A549 (cell line): ENCODE results near the gene ADAMTS13. TPM values are rescaled to one million over a fixed set of nuclear protein-coding genes. Genes with fewer than 3 reads are reported as not detected.
"Not testable (repeated sequence)": the region's sequence is repeated elsewhere in the genome, so short reads cannot be mapped to it uniquely, and the experiment has no call there.

ENCODE experiments used
- ATAC-seq, 2 experiments: fragments of 200-7000 bp in 1 of 2; fragments of >200 bp in 1 of 2; cut with Nextera tagmentation in 1 of 2; cut with Tn5 transposase in 1 of 2; 3 replicates each; pipeline versions ENCODE4 v1.8.0 to v1.9.1; 2018 to 2020; ENCODE audit warnings: mild to moderate bottlenecking in 1 of 2, moderate library complexity in 1 of 2
- CTCF ChIA-PET: fragments of 300-600 bp; sonication (Branson Sonifier 250); formaldehyde crosslinking; extraction: SDS; loops from one replicate; lab custom pipeline; 2021; ENCODE audit warnings: antibody characterized with exemption, inconsistent platforms; lab: Yijun Ruan, JAX
- POLR2A ChIA-PET: fragments of 350-600 bp; formaldehyde crosslinking; extraction: SDS; loops from one replicate; lab custom pipeline; 2021; ENCODE audit warnings: antibody characterized with exemption, inconsistent platforms; lab: Yijun Ruan, JAX
- DNase-seq, 2 experiments: peaks; one replicate each; pipeline versions ENCODE4 v3.0.0 to v3.0.0-alpha.2; 2011 to 2016; ENCODE audit warnings: low read depth in 1 of 2, low spot score in 1 of 2
- FAIRE-seq: peaks from 2 replicates; lab custom pipeline; 2011; peaks lifted over from hg19 to GRCh38; lab: Jason Lieb, UNC
- H3K27ac ChIP-seq, 2 experiments: fragments of >200 bp; sonication (Bioruptor Twin); formaldehyde crosslinking; 3 replicates each; pipeline ENCODE4 v1.5.1; 2016 to 2017
- H3K4me1 ChIP-seq: fragments of >200 bp; sonication (Bioruptor Twin); formaldehyde crosslinking; 3 replicates; pipeline ENCODE4 v1.6.1; 2016
- H3K4me2 ChIP-seq: fragments of >200 bp; sonication (Bioruptor Twin); formaldehyde crosslinking; 3 replicates; pipeline ENCODE4 v1.6.1; 2016
- H3K4me3 ChIP-seq: fragments of >200 bp; sonication (Bioruptor Twin); formaldehyde crosslinking; 3 replicates; pipeline ENCODE4 v1.5.1; 2016
- H3K9me3 ChIP-seq: fragments of >200 bp; sonication (Bioruptor Twin); formaldehyde crosslinking; 3 replicates; pipeline ENCODE4 v1.6.1; 2016
- CEBPB ChIP-seq, 2 experiments: fragments of >200 bp in 1 of 2; sonication (Bioruptor Twin) in 1 of 2; formaldehyde crosslinking in 1 of 2; IDR thresholded peaks; 2 replicates each; pipeline ENCODE4 v1.6.1; 2012 to 2016
- EP300 ChIP-seq, 2 experiments: fragments of >200 bp; sonication (Bioruptor Twin); formaldehyde crosslinking; IDR thresholded peaks; 2 replicates in 1 of 2; 3 replicates in 1 of 2; pipeline ENCODE4 v1.6.1; 2016 to 2017
- ESRRA ChIP-seq: fragments of 150-350 bp; IDR thresholded peaks from 2 replicates; pipeline ENCODE4 v1.6.1; 2014; ENCODE audit warnings: mild to moderate bottlenecking, low read length, borderline replicate concordance
- FOSB ChIP-seq: fragments of 250-450 bp; sonication (Bioruptor Pico); IDR thresholded peaks from 2 replicates; pipeline ENCODE4 v1.5.0; 2020; ENCODE audit warnings: mild to moderate bottlenecking, moderate library complexity
- FOSL2 ChIP-seq, 2 experiments: fragments of 450-650 bp in 1 of 2; fragments of >200 bp in 1 of 2; sonication (Bioruptor Twin) in 1 of 2; formaldehyde crosslinking; IDR thresholded peaks; 2 replicates each; pipeline versions ENCODE4 v1.5.0 to v1.6.1; 2016 to 2020; ENCODE audit warnings: mild to moderate bottlenecking in 1 of 2, moderate library complexity in 1 of 2
- FOXS1 ChIP-seq: fragments of 250-450 bp; sonication (Bioruptor Pico); IDR thresholded peaks from 2 replicates; pipeline ENCODE4 v1.5.0; 2020; ENCODE audit warnings: mild to moderate bottlenecking, moderate library complexity
- GATA3 ChIP-seq: IDR thresholded peaks from 2 replicates; pipeline ENCODE4 v1.6.1; 2012; ENCODE audit warnings: borderline replicate concordance
- HEYL ChIP-seq: fragments of 250-450 bp; sonication (Bioruptor Pico); IDR thresholded peaks from 2 replicates; pipeline ENCODE4 v1.8.0; 2021; ENCODE audit warnings: mild to moderate bottlenecking, moderate library complexity
- HOXB13 ChIP-seq: fragments of 250-450 bp; sonication (Bioruptor Pico); IDR thresholded peaks from 2 replicates; pipeline ENCODE4 v1.5.0; 2020; ENCODE audit warnings: low read depth, mild to moderate bottlenecking, moderate library complexity
- HOXB5 ChIP-seq: fragments of 250-450 bp; sonication (Bioruptor Pico); IDR thresholded peaks from 2 replicates; pipeline ENCODE4 v1.5.0; 2020; ENCODE audit warnings: mild to moderate bottlenecking, moderate library complexity
- JUN ChIP-seq, 2 experiments: fragments of >200 bp; sonication (Bioruptor Twin); formaldehyde crosslinking; IDR thresholded peaks; 2 replicates in 1 of 2; 3 replicates in 1 of 2; pipeline ENCODE4 v1.6.1; 2016 to 2017
- JUNB ChIP-seq: fragments of >200 bp; sonication (Bioruptor Twin); formaldehyde crosslinking; IDR thresholded peaks from 2 replicates; pipeline ENCODE4 v1.6.1; 2016
- KDM1A ChIP-seq: fragments of 200-600 bp; sonication (generic); IDR thresholded peaks from 2 replicates; pipeline ENCODE4 v1.6.1; 2016; ENCODE audit warnings: low read depth, mild to moderate bottlenecking
- MAZ ChIP-seq: fragments of 150-350 bp; IDR thresholded peaks from 2 replicates; pipeline ENCODE4 v1.6.1; 2014; ENCODE audit warnings: antibody characterized with exemption, low read depth, low read length, borderline replicate concordance
- MYC ChIP-seq: IDR thresholded peaks from 2 replicates; pipeline ENCODE4 v1.6.1; 2012; ENCODE audit warnings: mild to moderate bottlenecking, inconsistent platforms, low read length, improper control_type of control experiment, borderline replicate concordance
- RARB ChIP-seq: fragments of 250-450 bp; sonication (Bioruptor Pico); IDR thresholded peaks from 2 replicates; pipeline ENCODE4 v1.8.0; 2021; ENCODE audit warnings: mild to moderate bottlenecking, moderate library complexity
- RCOR1 ChIP-seq: fragments of 150-350 bp; IDR thresholded peaks from 2 replicates; pipeline ENCODE4 v1.6.1; 2014; ENCODE audit warnings: antibody characterized with exemption, low read length, low read depth
- RNF2 ChIP-seq: fragments of 200-600 bp; sonication (generic); IDR thresholded peaks from 2 replicates; pipeline ENCODE4 v1.6.1; 2016; ENCODE audit warnings: low read depth, mild to moderate bottlenecking, antibody characterized with exemption, moderate library complexity, borderline replicate concordance
- TP53 ChIP-seq: fragments of 250-450 bp; sonication (Bioruptor Pico); IDR thresholded peaks from 2 replicates; pipeline ENCODE4 v1.5.0; 2021; ENCODE audit warnings: mild to moderate bottlenecking, moderate library complexity
- WGBS: methylation state at CpG from one replicate; pipeline ENCODE4 v1.1.6; 2017; ENCODE audit errors: missing lambda C conversion rate; 5-methylcytosine and 5-hydroxymethylcytosine counted together
- polyA plus RNA-seq, 4 experiments: library from polyadenylated mRNA; depleted of rRNA in 3 of 4; stranded (reverse); fragments of >200 nt; fragmentation: RNase III in 1 of 4; extraction: RNeasy Plus Mini Kit Qiagen cat#74134 plus additional on column Dnase treatment in 1 of 4; gene quantifications; 2 replicates in 3 of 4; 3 replicates in 1 of 4; pipeline ENCODE4 v1.2.3, GENCODE V29; 2011 to 2017
- TF ChIP-seq, protein P1 (sequence below): fragments of 200-600 bp; sonication (generic); IDR thresholded peaks from 2 replicates; pipeline ENCODE4 v1.6.1; 2016; ENCODE audit warnings: antibody characterized with exemption, mild to moderate bottlenecking, moderate library complexity
- TF ChIP-seq, protein P2 (sequence below): fragments of 150-350 bp; IDR thresholded peaks from 2 replicates; pipeline ENCODE4 v1.6.1; 2014; ENCODE audit warnings: low read depth, mild to moderate bottlenecking, low read length
- TF ChIP-seq, protein P3 (sequence below): fragments of >200 bp; sonication (Bioruptor Twin); formaldehyde crosslinking; IDR thresholded peaks from 3 replicates; pipeline ENCODE4 v1.6.1; 2016

Gene ADAMTS13
- polyA plus RNA-seq, 2 of the 4 experiments (the other 2 are of a cell fraction): 0.80 to 0.98 TPM

DNA sequence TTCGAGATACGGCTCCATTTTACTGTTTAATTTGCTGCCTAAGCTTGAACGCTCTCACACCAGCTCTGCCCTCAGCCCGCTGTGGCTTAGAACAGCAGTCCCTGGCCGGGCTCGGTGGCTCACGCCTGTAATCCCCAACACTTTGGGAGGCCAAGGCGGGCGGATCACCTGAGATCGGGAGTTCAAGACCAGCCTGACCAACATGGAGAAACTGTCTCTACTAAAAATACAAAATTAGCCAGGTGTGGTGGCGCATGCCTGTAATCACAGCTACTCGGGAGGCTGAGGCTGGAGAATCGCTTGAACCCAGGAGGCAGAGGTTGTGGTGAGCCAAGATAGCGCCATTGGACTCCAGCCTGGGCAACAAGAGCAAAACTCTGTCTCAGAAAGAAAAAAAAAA lies 44.9 kb upstream of the ADAMTS13 start:
- not testable (repeated sequence) for FAIRE-seq, H3K4me3 ChIP-seq, DNase-seq, H3K9me3 ChIP-seq, H3K27ac ChIP-seq, ATAC-seq
- WGBS: 87% methylated on average over 14 of the region's 14 CpGs
- ChIA-PET CTCF (interaction anchor here (0.6 to 2.9 kb wide), 14 partner anchors 9 to 193 kb away, joined by 3 to 9 read pairs (median 4); no protein-coding TSS in a partner anchor), POLR2A (interaction anchor here (0.7 to 1.4 kb wide), 6 partner anchors 15 to 83 kb away, joined by 3 to 7 read pairs (median 4); partner anchors contain the start of genes CACFD1, MED22 and RPL7A)
- H3K4me1 ChIP-seq: peaks cover 23% of the 10 kb centered on the region
- peak overlapping the region; percentile 91 for H3K4me2 ChIP-seq

DNA sequence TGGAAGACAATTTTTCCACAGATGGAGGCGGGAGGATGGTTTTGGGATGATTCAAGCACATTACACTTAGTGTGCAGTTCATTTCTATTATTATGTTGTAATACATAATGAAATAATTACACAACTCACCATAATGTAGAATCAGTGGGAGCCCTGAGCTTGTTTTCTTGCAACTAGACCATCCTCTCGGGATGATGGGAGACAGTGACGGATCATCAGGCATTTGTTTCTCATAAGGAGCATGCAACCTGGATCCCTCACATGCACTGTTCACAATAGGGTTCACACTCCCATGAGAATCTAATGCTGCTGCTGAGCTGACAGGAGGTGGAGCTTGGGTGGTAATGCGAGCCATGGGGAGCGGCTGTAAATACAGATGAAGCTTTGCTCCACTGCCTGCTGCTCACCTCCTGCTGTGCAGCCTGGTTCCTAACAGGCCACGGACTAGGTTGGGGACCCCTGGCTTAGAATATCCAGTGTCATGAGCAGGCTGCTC lies 44.4 kb upstream of the ADAMTS13 start:
- peak overlapping the region; percentile 16; the same call in 1 of the 3 replicates for H3K4me2 ChIP-seq
- no peaks in the 10 kb centered on the region for H3K9me3 ChIP-seq
- H3K4me3 ChIP-seq: no peak overlapping the region
- H3K27ac ChIP-seq: no peak overlapping the region
- FAIRE-seq (no peak), ATAC-seq (no peak), DNase-seq (peak in 1 of 2 experiments; percentile 58)
- 46% methylated on average over 6 of the region's 6 CpGs for WGBS
- peaks cover 23% of the 10 kb centered on the region for H3K4me1 ChIP-seq
- ChIA-PET CTCF (interaction anchor here (0.8 to 2.9 kb wide), 9 partner anchors 9 to 109 kb away, joined by 3 to 9 read pairs (median 4); no protein-coding TSS in a partner anchor), POLR2A (interaction anchor here (1.4 kb wide), 1 partner anchor 30 kb away, joined by 3 read pairs; the partner anchor contains the start of genes MED22 and RPL7A)
- TF ChIP-seq MYC: no peak
- TF ChIP-seq EP300 (IDR thresholded peaks at IDR 0.05): no peak
- TF ChIP-seq RCOR1: no peak
- TF ChIP-seq, protein P1, sequence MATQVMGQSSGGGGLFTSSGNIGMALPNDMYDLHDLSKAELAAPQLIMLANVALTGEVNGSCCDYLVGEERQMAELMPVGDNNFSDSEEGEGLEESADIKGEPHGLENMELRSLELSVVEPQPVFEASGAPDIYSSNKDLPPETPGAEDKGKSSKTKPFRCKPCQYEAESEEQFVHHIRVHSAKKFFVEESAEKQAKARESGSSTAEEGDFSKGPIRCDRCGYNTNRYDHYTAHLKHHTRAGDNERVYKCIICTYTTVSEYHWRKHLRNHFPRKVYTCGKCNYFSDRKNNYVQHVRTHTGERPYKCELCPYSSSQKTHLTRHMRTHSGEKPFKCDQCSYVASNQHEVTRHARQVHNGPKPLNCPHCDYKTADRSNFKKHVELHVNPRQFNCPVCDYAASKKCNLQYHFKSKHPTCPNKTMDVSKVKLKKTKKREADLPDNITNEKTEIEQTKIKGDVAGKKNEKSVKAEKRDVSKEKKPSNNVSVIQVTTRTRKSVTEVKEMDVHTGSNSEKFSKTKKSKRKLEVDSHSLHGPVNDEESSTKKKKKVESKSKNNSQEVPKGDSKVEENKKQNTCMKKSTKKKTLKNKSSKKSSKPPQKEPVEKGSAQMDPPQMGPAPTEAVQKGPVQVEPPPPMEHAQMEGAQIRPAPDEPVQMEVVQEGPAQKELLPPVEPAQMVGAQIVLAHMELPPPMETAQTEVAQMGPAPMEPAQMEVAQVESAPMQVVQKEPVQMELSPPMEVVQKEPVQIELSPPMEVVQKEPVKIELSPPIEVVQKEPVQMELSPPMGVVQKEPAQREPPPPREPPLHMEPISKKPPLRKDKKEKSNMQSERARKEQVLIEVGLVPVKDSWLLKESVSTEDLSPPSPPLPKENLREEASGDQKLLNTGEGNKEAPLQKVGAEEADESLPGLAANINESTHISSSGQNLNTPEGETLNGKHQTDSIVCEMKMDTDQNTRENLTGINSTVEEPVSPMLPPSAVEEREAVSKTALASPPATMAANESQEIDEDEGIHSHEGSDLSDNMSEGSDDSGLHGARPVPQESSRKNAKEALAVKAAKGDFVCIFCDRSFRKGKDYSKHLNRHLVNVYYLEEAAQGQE: no peak
- no peak for TF ChIP-seq ESRRA
- no peak for TF ChIP-seq TP53 (CRISPR knock-in tag)
- no peak for TF ChIP-seq RNF2
- TF ChIP-seq KDM1A: no peak
- TF ChIP-seq, protein P2, sequence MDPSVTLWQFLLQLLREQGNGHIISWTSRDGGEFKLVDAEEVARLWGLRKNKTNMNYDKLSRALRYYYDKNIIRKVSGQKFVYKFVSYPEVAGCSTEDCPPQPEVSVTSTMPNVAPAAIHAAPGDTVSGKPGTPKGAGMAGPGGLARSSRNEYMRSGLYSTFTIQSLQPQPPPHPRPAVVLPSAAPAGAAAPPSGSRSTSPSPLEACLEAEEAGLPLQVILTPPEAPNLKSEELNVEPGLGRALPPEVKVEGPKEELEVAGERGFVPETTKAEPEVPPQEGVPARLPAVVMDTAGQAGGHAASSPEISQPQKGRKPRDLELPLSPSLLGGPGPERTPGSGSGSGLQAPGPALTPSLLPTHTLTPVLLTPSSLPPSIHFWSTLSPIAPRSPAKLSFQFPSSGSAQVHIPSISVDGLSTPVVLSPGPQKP: no peak
- TF ChIP-seq HEYL (CRISPR knock-in tag): no peak
- TF ChIP-seq, protein P3, sequence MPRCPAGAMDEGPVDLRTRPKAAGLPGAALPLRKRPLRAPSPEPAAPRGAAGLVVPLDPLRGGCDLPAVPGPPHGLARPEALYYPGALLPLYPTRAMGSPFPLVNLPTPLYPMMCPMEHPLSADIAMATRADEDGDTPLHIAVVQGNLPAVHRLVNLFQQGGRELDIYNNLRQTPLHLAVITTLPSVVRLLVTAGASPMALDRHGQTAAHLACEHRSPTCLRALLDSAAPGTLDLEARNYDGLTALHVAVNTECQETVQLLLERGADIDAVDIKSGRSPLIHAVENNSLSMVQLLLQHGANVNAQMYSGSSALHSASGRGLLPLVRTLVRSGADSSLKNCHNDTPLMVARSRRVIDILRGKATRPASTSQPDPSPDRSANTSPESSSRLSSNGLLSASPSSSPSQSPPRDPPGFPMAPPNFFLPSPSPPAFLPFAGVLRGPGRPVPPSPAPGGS: no peak
- TF ChIP-seq FOSL2 (IDR thresholded peaks at IDR 0.05): no peak
- no peak for TF ChIP-seq FOSL2 (CRISPR knock-in tag; IDR thresholded peaks at IDR 0.05)
- TF ChIP-seq GATA3: no peak

DNA sequence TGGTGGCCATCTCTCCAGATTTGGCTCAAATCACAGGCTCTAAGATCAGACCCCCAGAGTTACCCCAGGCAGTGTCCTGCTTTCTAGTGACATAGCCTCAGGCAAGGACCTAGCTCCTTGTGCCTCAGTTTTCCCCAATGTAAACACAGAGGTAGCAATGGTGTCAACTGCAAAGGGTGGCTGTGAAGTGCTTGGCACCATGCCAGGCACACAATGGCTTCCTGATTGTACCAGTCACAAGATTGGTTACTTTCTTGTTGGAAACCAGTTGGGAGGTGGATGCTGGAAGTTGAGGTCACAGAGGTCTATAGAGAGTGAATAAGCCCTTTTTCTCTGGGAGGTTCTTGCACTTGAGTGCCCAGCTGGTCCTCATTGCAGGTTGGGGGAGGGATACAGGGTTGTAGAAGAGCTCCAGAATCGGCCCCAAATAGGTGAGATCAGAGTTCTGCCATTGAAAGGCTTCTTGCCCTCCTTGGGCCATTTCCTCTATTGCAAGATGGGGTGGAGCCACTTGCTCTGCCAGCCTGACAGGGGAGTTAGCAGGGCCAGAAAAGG lies 43.7 kb upstream of the ADAMTS13 start:
- Histone ChIP-seq H3K27ac (no peak overlapping the region), H3K9me3 (no peaks in the 10 kb centered on the region), H3K4me3 (no peak overlapping the region), H3K4me2 (peak overlapping the region; percentile 16; the same call in 1 of the 3 replicates), H3K4me1 (peaks cover 23% of the 10 kb centered on the region)
- ATAC-seq (no peak), DNase-seq (no peak), FAIRE-seq (no peak)
- 73% methylated on average over 1 of the region's 1 CpG for WGBS
- POLR2A ChIA-PET: interaction anchor here (1.4 kb wide), 1 partner anchor 31 kb away, joined by 3 read pairs; the partner anchor contains the start of genes MED22 and RPL7A
- CTCF ChIA-PET: interaction anchor here (0.9 to 2.9 kb wide), 8 partner anchors 9 to 108 kb away, joined by 3 to 9 read pairs (median 4); no protein-coding TSS in a partner anchor
- TF ChIP-seq HOXB5 (CRISPR knock-in tag): no peak
- no peak for TF ChIP-seq CEBPB (IDR thresholded peaks at IDR 0.05)
- TF ChIP-seq JUN (IDR thresholded peaks at IDR 0.05): no peak
- TF ChIP-seq FOXS1 (CRISPR knock-in tag): no peak
- TF ChIP-seq MAZ: no peak
- TF ChIP-seq, protein P2: no peak
- TF ChIP-seq JUNB: no peak
- TF ChIP-seq FOSB (CRISPR knock-in tag): no peak
- TF ChIP-seq HOXB13 (CRISPR knock-in tag): no peak
- TF ChIP-seq GATA3: no peak
- TF ChIP-seq MYC: no peak
- no peak for TF ChIP-seq RARB
- no peak for TF ChIP-seq RNF2
